Bronchial epithelial cell (primary cell): ENCODE results near the gene KIAA0930. TPM values are rescaled to one million over a fixed set of nuclear protein-coding genes. Genes with fewer than 3 reads are reported as not detected.

ENCODE experiments used
- DNase-seq: peaks from one replicate; pipeline ENCODE4 v3.0.0-alpha.2; 2010; ENCODE audit warnings: low read depth
- FAIRE-seq: peaks from 2 replicates; lab custom pipeline; 2011; peaks lifted over from hg19 to GRCh38; lab: Jason Lieb, UNC
- H3K27me3 ChIP-seq: 2 replicates; pipeline ENCODE4 v1.5.1; 2011; ENCODE audit warnings: low read length; ENCODE audit not compliant: control insufficient read depth, insufficient read depth
- H3K36me3 ChIP-seq: 2 replicates; pipeline ENCODE4 v1.5.1; 2011; ENCODE audit warnings: low read length; ENCODE audit not compliant: control insufficient read depth, insufficient read depth
- H3K4me3 ChIP-seq: 2 replicates; pipeline ENCODE4 v1.5.1; 2011; ENCODE audit warnings: mild to moderate bottlenecking, low read depth, low read length, control low read depth
- CTCF ChIP-seq: IDR thresholded peaks from 2 replicates; pipeline ENCODE4 v1.5.1; 2011; ENCODE audit warnings: mild to moderate bottlenecking, moderate library complexity, low read length, control low read depth, inconsistent platforms; ENCODE audit not compliant: insufficient read depth, severe bottlenecking
- total RNA-seq: library from RNA; depleted of rRNA; stranded (reverse); fragments of >200 nt; gene quantifications from 2 replicates; pipeline ENCODE4 v1.2.1, GENCODE V29; 2014

Gene KIAA0930
- total RNA-seq, 1 donor from 2014 or later: 78.5 TPM

GRCh38 chr22:45235101-45235777, 5.5 kb downstream of the KIAA0930 start:
- no peaks in the 10 kb centered on the region for H3K27me3 ChIP-seq
- FAIRE-seq: peak; percentile 58
- H3K4me3 ChIP-seq: no peak overlapping the region
- no peak for TF ChIP-seq CTCF
- peaks cover 26% of the 10 kb centered on the region for H3K36me3 ChIP-seq
- no peak for DNase-seq

DNA sequence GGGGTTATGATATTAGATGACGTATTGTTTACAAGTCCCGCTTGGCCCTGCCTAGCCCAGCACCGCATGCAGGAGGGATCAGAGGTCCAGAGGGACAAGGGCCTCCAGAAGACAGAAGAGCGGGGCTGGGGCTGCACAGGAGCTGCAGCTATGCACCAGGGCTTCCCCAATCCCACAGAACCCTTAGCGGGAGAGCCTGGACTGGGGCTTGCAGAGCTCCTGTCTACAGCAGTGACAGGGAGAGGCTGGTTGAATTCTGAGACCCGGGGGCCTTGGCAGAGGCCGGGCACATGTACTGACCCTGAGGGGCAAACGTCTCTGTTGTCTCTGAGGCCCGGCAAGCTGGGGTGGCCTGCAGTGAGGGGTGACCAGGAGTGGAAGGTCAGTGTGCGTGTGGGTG, 6.9 kb downstream of the KIAA0930 start:
- Histone ChIP-seq H3K4me3 (no peak overlapping the region), H3K36me3 (peaks cover 22% of the 10 kb centered on the region), H3K27me3 (no peaks in the 10 kb centered on the region)
- DNase-seq (no peak), FAIRE-seq (no peak)
- no peak for TF ChIP-seq CTCF

- FAIRE-seq (no peak), DNase-seq (no peak)
- Histone ChIP-seq H3K36me3 (peaks cover 17% of the 10 kb centered on the region), H3K27me3 (no peaks in the 10 kb centered on the region), H3K4me3 (no peak overlapping the region)
- TF ChIP-seq CTCF: no peak
These were observed 7.3 kb downstream of the KIAA0930 start for GRCh38 chr22:45233386-45233785.

GRCh38 chr22:45231293-45231692, 9.4 kb downstream of the KIAA0930 start:
- Histone ChIP-seq H3K36me3 (peaks cover 13% of the 10 kb centered on the region), H3K27me3 (no peaks in the 10 kb centered on the region), H3K4me3 (no peak overlapping the region)
- FAIRE-seq (no peak), DNase-seq (peak; percentile 90)
- TF ChIP-seq CTCF: no peak

DNA sequence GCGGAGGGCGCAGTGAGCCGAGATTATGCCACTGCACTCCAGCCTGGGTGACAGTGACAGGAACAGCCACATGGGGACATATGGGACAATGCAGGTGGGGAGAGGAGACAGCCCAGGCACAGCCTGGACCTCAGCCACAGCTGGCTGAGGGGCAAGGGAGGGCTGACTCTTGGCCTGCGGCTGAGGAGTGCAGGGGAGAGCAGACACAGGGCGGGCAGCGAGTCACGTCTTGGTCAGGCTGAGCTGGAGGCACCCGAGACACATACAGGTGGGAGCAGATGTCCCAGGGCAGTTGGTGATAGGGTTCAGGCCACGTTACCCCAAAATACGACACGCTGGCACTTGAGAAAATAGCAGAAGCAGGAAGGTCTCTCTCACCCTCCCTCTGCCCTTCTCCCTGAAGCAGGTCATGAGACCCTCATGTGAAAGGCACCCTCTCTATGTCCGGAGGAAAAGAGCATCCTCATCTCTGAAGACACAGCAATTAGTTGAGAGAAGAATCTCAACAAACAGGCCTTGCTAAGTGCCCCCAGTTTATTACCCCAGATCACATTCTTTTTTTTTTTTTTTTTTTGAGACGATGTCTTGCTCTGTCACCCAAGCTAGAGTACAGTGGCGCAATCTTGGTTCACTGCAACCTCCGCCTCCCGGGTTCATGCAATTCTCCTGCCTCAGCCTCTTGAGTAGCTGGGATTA, 10.5 kb downstream of the KIAA0930 start:
- FAIRE-seq: no peak
- H3K27me3 ChIP-seq: no peaks in the 10 kb centered on the region
- no peak for DNase-seq
- TF ChIP-seq CTCF: no peak
- peaks cover 11% of the 10 kb centered on the region for H3K36me3 ChIP-seq
- H3K4me3 ChIP-seq: no peak overlapping the region

DNA sequence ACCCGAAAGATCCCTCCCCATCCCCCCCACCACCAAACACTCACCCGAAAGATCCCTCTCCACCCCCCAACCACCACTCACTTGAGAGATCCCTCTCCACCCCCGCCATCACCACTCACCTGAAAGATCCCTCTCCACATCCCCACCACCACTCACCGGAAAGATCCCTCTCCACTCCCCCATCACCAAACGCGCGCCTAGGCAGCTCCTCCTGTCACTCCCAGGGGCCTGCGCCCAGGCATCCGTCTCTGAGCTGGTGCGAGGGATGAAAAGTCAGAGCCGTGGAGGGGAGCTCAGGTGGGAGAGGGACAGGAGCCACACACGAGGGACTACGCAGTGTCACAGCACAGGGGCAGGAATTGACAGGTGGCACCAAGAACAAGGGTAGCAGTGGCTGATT, 11.5 kb downstream of the KIAA0930 start:
- Histone ChIP-seq H3K27me3 (no peaks in the 10 kb centered on the region), H3K36me3 (peaks cover 14% of the 10 kb centered on the region), H3K4me3 (no peak overlapping the region)
- no peak for FAIRE-seq
- TF ChIP-seq CTCF: no peak
- DNase-seq: no peak
